A204.1 (cell line): ENCODE results near the gene CCDC146.
"Not testable (repeated sequence)": the region's sequence is repeated elsewhere in the genome, so short reads cannot be mapped to it uniquely, and the experiment has no call there.

Source experiments
- FAIRE-seq: peaks from 2 replicates; lab custom pipeline; 2012; peaks lifted over from hg19 to GRCh38; lab: Jason Lieb, UNC

The CCDC146 gene

GRCh38 chr7:77202481-77202976 is 80.1 kb downstream of the CCDC146 start:
- FAIRE-seq: no peak

DNA sequence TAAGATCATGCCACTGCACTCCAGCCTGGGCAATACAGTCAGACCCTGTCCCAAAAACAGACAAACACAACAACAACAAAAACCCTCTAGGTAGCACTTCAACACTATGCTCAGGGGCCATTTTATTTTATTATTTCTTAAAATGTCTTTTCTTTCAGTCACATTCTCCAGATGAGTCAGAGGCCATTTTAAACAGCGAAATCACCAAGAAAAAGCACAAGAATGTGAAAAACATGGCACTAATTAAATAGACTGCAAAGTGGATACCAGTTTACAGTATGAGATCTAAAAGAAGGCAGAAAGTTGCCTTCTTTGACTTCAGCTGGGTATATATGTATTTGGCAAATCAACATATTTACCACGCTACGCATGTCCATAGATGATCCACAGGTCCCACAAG is 83.3 kb downstream of the CCDC146 start:
- FAIRE-seq: no peak

GRCh38 chr7:77208416-77208815 is 86.0 kb downstream of the CCDC146 start:
- no peak for FAIRE-seq

DNA sequence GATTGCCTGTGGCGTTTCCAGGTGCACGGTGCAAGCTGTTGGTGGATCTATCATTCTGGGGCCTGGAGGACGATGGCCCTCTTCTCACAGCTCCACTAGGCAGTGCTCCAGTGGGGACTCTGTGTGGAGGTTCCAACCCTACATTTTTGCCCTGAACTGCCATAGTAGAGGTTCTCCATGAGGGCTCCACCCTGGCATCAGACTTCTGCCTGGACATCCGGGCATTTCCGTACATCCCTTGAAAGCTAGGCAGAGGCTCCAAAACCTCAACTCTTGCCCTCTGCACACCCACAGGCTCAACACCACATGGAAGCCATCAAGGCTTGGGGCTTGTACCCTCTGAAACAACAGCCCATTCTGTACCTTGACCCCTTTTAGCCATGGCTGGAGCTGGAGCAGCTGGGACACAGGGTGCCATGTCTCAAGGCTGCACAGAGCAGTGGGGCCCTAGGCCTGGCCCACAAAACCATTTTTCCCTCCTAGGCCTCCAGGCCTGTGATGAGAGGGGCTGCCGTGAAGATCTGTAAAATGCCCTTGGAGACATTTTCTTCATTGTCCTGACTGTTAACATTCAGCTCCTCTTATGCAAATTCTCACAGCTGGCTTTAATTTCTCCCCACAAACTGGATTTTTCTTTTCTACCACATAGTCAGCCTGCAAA is 87.2 kb downstream of the CCDC146 start:
- FAIRE-seq: no peak

- FAIRE-seq: no peak
Observed at GRCh38 chr7:77216181-77216845, 93.9 kb downstream of the CCDC146 start.

DNA sequence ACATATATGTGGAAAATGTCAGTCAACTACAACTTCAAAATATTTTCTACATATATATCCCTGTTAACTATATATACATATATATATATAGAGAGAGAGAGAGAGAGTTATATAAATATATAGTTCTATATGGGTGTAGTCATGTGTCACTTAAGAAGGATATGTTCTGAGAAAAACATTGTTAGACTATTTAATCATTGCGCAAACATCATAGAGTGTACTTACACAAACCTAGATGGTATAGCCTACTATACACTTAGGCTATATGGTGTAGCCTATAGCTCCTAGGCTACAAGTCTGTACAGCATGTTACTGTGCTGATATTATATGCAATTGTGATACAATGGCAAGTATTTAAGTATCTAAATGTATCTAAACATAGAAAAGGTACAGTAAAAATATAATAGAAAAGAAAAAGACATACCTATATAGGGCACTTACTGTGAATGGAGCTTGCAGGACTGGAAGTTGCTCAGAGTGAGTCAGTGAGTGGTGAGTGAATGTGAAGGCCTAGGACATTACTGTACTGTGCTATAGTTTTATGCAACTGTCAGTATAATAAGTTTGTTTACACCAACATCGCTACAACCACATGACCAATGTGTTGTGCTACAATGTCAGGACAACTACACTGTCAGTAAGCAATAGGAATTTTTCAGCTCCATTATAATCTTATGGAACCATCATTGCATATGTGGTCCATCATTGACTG is 95.2 kb downstream of the CCDC146 start:
- peak; percentile 27 for FAIRE-seq

DNA sequence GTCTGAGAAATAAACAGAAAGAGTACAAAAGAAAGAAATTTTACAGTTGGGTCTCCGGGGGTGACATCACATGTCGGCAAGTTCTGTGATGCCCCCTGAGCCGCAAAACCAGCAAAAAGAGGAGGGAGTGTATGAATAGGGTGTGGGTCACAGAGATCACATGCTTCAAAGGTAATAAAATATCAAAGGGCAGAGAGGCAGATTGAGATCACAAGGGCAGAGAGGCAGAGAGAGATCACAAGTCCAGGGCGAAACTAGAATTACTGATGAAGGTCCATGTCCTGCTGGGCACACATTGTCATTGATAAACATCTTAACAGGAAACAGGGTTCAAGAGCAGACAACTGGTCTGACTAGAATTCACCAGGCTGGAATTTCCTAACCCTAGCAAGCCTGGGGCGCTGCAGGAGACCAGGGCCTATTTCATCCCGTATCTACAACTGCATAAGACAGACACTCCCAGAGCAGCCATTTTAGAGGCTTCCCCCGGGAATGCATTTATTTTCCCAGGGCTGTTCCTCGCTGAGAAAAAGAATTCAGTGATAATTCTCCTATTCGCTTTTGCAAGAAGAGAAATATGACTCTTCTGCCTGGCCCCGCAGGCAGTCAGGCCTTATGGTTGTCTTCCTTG is 97.4 kb downstream of the CCDC146 start:
- FAIRE-seq: not testable (repeated sequence)

GRCh38 chr7:77222065-77222464 is 99.7 kb downstream of the CCDC146 start:
- FAIRE-seq: no peak

- FAIRE-seq: no peak
Observed at GRCh38 chr7:77222819-77223218, 100.4 kb downstream of the CCDC146 start.

DNA sequence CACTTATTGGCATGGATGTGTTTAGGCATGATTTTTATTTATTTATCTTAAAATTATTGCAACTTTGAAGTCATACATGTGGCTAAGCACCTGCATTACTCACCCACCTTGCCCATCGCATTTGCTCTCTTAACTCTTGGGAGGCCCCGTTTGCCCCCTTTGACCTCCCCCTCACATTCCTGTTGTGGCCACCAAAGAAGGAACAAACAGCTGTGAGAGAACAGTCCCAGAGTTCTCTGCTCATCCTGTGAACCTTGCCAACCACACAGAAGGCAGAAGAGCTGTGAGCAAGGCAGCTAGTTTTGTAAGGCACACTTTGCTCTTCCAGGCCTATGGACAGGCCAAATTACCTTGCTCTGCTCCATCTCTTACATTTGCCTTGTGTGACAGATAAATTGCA is 100.8 kb downstream of the CCDC146 start:
- no peak for FAIRE-seq

DNA sequence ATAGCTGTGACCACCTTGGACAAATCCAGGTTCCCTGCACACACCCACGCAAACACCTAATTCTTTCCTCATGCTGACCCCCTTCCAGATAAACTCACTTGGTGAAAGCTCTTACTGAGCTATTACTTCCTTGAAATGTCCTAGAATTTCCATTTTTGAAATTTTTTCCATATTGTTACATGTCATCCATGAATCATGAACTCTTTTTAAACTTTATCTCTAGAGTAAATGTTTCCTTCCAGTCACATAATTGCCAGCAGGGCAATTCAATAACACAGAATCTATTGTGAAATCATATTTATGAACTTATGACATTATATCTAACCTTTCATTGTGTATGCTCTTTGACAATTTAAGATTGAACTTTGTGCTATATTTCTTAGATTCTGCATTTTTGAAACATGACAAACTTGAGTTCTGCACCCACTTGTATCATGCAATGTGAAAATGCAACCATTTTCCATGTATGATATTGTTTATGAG is 104.0 kb downstream of the CCDC146 start:
- FAIRE-seq: no peak

GRCh38 chr7:77228795-77229194 is 106.4 kb downstream of the CCDC146 start:
- FAIRE-seq: not testable (repeated sequence)

DNA sequence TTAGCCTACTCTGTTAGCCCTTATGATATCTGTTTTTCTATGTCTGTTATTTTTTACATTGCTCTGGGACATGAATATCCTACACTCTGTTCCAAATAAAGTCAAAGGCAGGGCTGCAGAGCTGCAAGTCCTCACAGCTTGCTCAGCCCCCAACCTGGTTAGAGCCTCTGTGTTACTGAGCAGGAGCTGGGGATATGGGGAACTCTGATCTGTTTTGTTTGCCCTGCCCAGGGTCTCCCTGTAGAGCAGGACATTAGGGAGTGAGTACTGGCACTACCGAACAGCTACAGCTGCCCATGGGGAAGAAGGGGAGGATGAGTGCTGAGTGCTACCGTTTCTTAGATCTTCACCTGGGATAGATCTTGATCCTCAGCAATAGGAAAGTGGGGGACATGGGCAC is 110.1 kb downstream of the CCDC146 start:
- FAIRE-seq: no peak

DNA sequence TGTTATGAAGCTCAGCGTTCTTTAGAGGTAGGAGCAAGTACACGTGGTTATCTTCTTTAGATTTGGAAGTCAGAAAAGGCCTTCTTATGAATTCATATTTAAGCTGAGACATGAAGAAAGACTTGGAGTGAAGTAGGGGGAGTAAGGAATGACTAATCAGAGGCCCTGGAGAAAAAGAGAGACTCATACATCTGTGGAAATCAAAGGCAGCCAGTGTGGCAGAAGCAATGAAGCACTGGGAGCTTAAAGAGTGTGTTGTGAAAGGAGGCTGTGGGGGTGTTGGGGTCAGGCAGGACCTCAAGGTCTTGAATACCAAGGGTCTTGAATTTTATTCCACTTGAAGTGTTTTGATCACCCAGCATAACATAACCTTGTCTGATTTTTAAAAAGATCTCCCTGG is 112.9 kb downstream of the CCDC146 start:
- no peak for FAIRE-seq

- no peak for FAIRE-seq
Observed at GRCh38 chr7:77238703-77239136, 116.3 kb downstream of the CCDC146 start.

GRCh38 chr7:77239471-77239870 is 117.1 kb downstream of the CCDC146 start:
- no peak for FAIRE-seq

GRCh38 chr7:77242068-77242467 is 119.7 kb downstream of the CCDC146 start:
- no peak for FAIRE-seq

DNA sequence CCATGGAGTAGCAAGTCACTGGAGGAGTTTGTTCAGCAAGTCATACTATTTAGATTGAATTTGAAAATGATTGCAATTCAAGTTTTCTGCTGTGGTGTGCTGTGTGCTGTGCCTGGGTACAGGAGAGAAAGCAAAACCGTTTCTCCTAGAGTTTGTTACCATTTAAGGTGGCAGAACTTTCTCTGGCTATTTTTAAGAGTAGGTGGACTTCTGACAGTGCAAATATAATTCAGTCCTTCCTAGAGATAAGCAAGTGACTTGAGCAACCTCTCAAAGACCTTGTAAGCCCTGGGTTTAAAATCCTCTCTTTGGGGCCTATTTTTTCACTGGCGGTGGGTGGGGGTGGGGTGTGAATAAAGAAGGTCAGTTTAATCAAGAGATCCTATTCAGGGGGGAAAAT is 120.1 kb downstream of the CCDC146 start:
- no peak for FAIRE-seq

GRCh38 chr7:77244222-77244934 is 122.0 kb downstream of the CCDC146 start:
- FAIRE-seq: no peak

DNA sequence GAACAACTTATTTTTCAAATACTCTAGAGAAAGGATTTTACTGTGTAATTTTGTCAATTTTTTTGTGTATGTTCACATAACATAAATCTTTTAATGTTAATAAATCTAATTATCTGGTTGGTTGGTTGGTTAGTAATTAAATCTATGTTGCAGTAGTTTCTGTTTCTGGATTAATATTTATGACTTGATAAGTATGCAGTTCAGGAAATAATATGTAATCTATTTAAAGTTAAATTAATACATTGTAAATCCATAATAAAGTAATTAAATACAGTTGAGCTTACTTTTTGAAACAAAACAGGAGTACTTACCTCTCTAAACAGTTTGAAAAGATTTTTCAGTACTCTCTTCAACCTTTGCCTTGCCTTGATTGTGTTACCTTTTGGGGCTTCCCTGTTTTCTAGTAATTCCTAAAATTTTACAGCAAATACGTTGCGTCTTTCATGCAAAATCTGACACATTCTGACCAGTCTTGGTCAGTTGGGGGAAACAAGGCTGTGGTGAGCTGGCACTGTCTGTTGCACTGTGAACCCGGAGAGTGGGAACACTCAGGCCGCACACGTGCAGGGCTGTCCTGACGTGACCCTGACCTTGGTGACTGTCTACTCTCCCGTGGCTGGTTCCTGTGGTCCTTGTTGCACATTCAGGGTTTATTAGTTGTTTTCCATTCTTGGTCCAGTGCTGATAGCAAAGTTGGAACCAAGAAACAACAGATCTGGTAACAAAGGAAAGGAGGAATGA is 122.8 kb downstream of the CCDC146 start:
- no peak for FAIRE-seq

- no peak for FAIRE-seq
Observed at GRCh38 chr7:77246026-77246640, 123.7 kb downstream of the CCDC146 start.
